Bronchial epithelial cell (primary cell): ENCODE data around the gene BLCAP. TPM values are rescaled to one million over a fixed set of nuclear protein-coding genes. Genes with fewer than 3 reads are reported as not detected.
A peak's percentile ranks its signal among the peaks of the same experiment; 100 is the strongest.

Experiments used
- DNase-seq: peaks from one replicate; pipeline ENCODE4 v3.0.0-alpha.2; 2010; ENCODE audit warnings: low read depth
- FAIRE-seq: peaks from 2 replicates; lab custom pipeline; 2011; peaks lifted over from hg19 to GRCh38; lab: Jason Lieb, UNC
- H3K27me3 ChIP-seq: 2 replicates; pipeline ENCODE4 v1.5.1; 2011; ENCODE audit warnings: low read length; ENCODE audit not compliant: control insufficient read depth, insufficient read depth
- H3K36me3 ChIP-seq: 2 replicates; pipeline ENCODE4 v1.5.1; 2011; ENCODE audit warnings: low read length; ENCODE audit not compliant: control insufficient read depth, insufficient read depth
- H3K4me3 ChIP-seq: 2 replicates; pipeline ENCODE4 v1.5.1; 2011; ENCODE audit warnings: mild to moderate bottlenecking, low read depth, low read length, control low read depth
- total RNA-seq: library from RNA; depleted of rRNA; stranded (reverse); fragments of >200 nt; gene quantifications from 2 replicates; pipeline ENCODE4 v1.2.1, GENCODE V29; 2014
- TF ChIP-seq, protein P1 (sequence below): IDR thresholded peaks from 2 replicates; pipeline ENCODE4 v1.5.1; 2011; ENCODE audit warnings: mild to moderate bottlenecking, moderate library complexity, low read length, control low read depth, inconsistent platforms; ENCODE audit not compliant: insufficient read depth, severe bottlenecking

BLCAP gene
- total RNA-seq, 1 donor from 2014 or later, result 75.3 TPM

DNA sequence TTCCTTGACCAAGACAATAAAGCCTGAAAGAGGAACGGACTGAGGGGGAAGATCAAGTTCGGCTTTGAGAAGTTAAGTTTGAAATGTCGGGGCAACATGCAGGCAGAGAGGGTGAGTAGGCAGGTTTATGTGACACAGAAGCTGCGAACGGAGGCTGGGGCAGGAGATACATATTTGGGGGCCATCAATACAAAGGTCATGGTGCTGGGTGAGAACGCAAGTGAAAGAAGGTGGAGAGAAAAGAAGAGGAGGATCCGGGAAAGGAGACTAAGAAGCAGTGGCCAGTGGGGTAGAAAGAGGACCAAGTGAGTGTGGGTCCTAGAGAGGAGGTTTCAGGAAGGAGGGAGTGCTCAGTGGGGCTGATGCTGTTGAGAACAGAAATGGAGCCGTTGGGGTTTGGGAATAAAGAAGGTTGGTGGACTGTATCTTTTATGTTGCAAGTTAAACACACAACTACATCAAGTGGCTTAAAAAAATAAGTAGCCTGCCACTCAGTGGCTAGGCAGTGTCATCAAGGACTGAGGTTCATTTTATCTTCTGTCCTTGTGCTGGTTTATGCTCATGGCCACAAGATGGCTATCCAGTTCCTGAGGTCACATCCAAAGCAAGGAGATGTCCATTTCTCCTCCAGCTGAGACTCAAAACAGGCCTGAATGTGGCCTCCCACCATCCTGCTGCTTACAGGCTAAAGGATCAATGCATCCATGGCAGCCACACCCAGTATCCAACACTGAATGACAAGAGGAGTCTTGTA is 1.7 kb upstream of the BLCAP start:
- FAIRE-seq, result no peak
- DNase-seq, result no peak
- no peaks in the 10 kb centered on the region for H3K27me3 ChIP-seq
- H3K36me3 ChIP-seq, result peaks cover 1% of the 10 kb centered on the region
- H3K4me3 ChIP-seq, result no peak overlapping the region
- TF ChIP-seq, protein P1, sequence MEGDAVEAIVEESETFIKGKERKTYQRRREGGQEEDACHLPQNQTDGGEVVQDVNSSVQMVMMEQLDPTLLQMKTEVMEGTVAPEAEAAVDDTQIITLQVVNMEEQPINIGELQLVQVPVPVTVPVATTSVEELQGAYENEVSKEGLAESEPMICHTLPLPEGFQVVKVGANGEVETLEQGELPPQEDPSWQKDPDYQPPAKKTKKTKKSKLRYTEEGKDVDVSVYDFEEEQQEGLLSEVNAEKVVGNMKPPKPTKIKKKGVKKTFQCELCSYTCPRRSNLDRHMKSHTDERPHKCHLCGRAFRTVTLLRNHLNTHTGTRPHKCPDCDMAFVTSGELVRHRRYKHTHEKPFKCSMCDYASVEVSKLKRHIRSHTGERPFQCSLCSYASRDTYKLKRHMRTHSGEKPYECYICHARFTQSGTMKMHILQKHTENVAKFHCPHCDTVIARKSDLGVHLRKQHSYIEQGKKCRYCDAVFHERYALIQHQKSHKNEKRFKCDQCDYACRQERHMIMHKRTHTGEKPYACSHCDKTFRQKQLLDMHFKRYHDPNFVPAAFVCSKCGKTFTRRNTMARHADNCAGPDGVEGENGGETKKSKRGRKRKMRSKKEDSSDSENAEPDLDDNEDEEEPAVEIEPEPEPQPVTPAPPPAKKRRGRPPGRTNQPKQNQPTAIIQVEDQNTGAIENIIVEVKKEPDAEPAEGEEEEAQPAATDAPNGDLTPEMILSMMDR, result no peak

DNA sequence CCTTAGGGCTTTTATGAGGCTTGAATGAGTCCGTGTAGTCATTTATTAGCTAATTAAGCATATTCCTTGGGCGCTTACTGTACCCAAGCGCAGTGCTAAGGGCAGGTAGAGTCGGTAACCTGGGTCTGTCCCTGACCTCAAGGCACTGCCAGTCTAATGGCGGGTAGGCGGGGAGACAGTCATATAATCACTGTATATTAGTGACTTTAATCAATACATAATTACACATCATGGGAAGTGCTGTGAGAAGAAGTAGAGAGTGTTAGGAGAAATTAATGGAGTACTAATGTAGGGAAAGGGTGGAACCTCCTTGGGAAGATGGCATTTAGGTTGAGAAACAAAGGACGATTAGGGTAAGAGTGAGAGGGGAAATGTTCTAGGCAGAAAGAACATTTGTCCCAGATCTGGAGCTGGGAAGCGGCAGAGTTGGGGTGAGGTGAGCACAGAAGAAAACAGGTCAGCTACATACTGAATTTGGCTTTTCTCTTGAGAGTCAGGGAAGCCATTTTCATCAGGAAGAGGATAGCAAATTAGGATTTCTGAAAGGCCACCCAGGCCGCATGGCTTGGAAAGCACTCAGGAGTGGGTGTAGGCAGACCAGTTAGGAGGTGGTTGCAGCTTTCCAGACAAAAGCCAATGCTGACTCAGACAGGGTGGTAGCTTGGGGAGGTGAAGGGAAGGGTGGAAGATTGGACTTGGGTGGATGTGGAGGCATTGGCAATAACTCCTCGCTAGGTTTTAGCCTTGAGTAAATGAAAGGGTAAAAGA is 954 bp upstream of the BLCAP start:
- H3K36me3 ChIP-seq, result peaks cover 3% of the 10 kb centered on the region
- H3K4me3 ChIP-seq, result peak overlapping the region; percentile 96
- peak; percentile 44 for DNase-seq
- H3K27me3 ChIP-seq, result no peaks in the 10 kb centered on the region
- TF ChIP-seq, protein P1, result no peak
- FAIRE-seq, result no peak

DNA sequence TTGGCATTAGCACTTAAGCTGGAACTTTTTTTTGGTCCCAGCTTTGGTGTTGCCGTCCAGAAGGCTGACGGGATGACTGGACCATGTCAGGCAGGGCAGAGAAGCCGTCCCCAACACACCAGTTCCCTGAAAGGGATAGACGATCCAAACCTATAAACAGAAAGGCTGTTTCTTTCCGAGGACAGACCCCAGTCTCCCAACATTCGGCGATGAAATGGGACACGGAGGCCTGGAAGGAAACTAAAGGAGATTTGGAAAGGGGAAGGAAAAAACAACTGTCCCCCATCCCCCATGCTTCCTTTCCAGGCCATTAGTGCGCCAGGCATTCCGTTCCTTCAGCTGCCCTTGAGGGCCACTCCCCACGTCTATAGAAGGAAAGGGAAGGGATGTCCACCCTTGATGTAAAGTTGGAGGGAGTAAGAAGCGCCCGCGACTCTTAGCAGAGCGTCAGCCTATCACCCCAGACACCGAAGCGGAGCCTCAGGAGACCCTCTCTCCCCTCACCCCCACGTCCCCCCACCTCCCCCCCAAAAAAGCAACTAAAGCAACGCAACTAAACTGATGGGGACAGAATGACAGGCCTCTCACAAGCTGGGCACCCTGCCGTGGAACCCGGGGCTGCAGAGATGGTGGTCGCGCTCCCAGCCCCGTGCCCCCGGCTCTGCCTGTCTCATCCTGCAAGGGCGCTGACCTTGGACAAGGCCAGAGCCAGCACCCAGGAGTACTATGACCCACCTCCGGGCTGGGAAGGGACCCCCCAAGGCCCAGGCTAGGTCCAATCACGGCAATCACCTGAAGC is 638 bp downstream of the BLCAP start:
- Histone ChIP-seq H3K4me3 (peak overlapping the region; percentile 96), H3K27me3 (no peaks in the 10 kb centered on the region), H3K36me3 (peaks cover 6% of the 10 kb centered on the region)
- DNase-seq (peak; percentile 28), FAIRE-seq (no peak)
- TF ChIP-seq, protein P1, result no peak

DNA sequence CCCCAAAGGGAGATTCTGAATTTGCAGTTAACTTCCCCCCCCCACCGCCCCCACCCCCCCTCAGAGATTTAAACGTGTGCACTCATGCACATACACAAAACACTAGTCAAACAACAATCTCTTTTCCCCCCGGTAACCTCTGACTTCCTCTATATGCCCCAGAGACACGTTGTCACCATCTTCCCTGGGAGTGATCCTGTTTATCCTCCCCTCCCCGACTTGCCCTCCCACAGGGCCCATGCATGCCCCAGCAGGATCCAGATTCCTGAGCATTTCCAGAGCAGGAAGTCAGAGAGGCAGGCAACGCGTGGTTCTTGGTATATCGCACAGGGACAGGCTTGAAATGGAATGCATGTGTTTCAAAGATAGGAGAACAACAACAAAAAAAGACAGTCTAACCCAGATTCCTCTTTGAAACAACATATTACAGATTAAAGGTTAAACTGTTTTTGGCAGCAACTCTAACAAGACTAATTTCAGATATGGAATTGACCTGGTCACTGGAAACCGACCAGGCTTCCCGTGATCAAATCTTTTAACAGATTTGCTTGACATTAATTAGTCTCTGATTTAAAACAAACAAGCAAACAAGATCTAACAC is 1.3 kb downstream of the BLCAP start:
- TF ChIP-seq, protein P1, result no peak
- H3K27me3 ChIP-seq, result no peaks in the 10 kb centered on the region
- DNase-seq (peak; percentile 93), FAIRE-seq (no peak)
- peak overlapping the region; percentile 96 for H3K4me3 ChIP-seq
- peaks cover 6% of the 10 kb centered on the region for H3K36me3 ChIP-seq

DNA sequence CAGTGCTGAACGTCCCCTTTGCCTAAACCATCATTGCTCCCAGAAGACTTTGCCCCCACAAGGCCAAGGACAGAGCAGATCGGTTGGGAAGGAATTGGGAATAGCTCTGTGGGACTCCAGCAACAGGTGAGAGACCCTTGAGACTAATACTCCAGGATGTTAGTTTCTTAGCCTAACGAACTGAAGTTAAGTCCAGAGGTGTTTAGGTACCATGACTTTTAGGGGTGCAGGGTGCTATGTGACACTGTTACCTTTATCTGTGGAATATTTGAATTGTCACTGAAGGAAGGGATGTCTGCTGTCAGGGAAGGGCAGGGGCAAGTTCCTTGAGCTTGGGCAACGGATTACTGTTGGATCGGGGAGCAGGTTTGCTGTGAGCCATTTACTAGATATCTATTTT is 1.9 kb downstream of the BLCAP start:
- peak overlapping the region; percentile 96 for H3K4me3 ChIP-seq
- TF ChIP-seq, protein P1, result no peak
- H3K27me3 ChIP-seq, result no peaks in the 10 kb centered on the region
- FAIRE-seq (no peak), DNase-seq (no peak)
- H3K36me3 ChIP-seq, result peaks cover 7% of the 10 kb centered on the region
